ENCODE data around the gene SHROOM3. TPM values are rescaled to one million over a fixed set of nuclear protein-coding genes. Genes with fewer than 3 reads are reported as not detected.

SHROOM3 gene
- total RNA-seq, 6 donors from 2014 or later = 62.3 to 216 (median 116) TPM

GRCh38 chr4:76569225-76569624, 134.2 kb downstream of the SHROOM3 start:
- no peak for TF ChIP-seq EP300 (IDR thresholded peaks at IDR 0.05)
- no peak for TF ChIP-seq POLR2A (IDR thresholded peaks at IDR 0.05)
- Histone ChIP-seq H3K4me3 (no peak overlapping the region), H3K4me1 (peaks cover 0 to 7% (median 4%) of the 10 kb centered on the region in 4 donors), H3K36me3 (no peaks in the 10 kb centered on the region), H3K27ac (no peak overlapping the region), H3K27me3 (no peaks in the 10 kb centered on the region), H3K9me3 (no peaks in the 10 kb centered on the region)
- 76 to 83% methylated on average over 3 of the region's 3 CpGs for WGBS, 2 donors
- ATAC-seq (ENCODE audit: low FRiP score in 2 of 2) = no peak
- DNase-seq = no peak

- Histone ChIP-seq H3K36me3 (no peaks in the 10 kb centered on the region), H3K27ac (no peak overlapping the region), H3K9me3 (no peaks in the 10 kb centered on the region), H3K4me1 (peaks cover 0 to 7% (median 4%) of the 10 kb centered on the region in 4 donors), H3K27me3 (no peaks in the 10 kb centered on the region), H3K4me3 (no peak overlapping the region)
- DNase-seq (no peak), ATAC-seq (ENCODE audit: low FRiP score in 2 of 2) (peak in 1 of 2 donors; percentile 47)
- TF ChIP-seq EP300 (IDR thresholded peaks at IDR 0.05) = no peak
- TF ChIP-seq POLR2A (IDR thresholded peaks at IDR 0.05) = no peak
- no peak for TF ChIP-seq CTCF (IDR thresholded peaks at IDR 0.05)
- no peak for TF ChIP-seq POLR2AphosphoS5 (IDR thresholded peaks at IDR 0.05)
- WGBS, 2 donors = 75 to 79% methylated on average over 4 of the region's 4 CpGs
These were observed 134.7 kb downstream of the SHROOM3 start for GRCh38 chr4:76569706-76570105.

GRCh38 chr4:76570141-76570973, 135.3 kb downstream of the SHROOM3 start:
- DNase-seq (no peak), ATAC-seq (ENCODE audit: low FRiP score in 2 of 2) (peak in 1 of 2 donors; percentile 53)
- no peak overlapping the region for H3K4me3 ChIP-seq
- no peaks in the 10 kb centered on the region for H3K9me3 ChIP-seq
- TF ChIP-seq POLR2A (IDR thresholded peaks at IDR 0.05) (no peak), EP300 (IDR thresholded peaks at IDR 0.05) (no peak), CTCF (IDR thresholded peaks at IDR 0.05) (no peak), POLR2AphosphoS5 (IDR thresholded peaks at IDR 0.05) (no peak)
- no peaks in the 10 kb centered on the region for H3K27me3 ChIP-seq
- H3K36me3 ChIP-seq = no peaks in the 10 kb centered on the region
- H3K27ac ChIP-seq = no peak overlapping the region
- 67 to 68% methylated on average over 10 of the region's 10 CpGs for WGBS, 2 donors
- H3K4me1 ChIP-seq = peaks cover 0 to 7% (median 4%) of the 10 kb centered on the region in 4 donors

- H3K4me1 ChIP-seq = peaks cover 0 to 7% (median 4%) of the 10 kb centered on the region in 4 donors
- H3K27me3 ChIP-seq = no peaks in the 10 kb centered on the region
- no peaks in the 10 kb centered on the region for H3K36me3 ChIP-seq
- ATAC-seq (ENCODE audit: low FRiP score in 2 of 2) = no peak
- H3K4me3 ChIP-seq = no peak overlapping the region
- H3K9me3 ChIP-seq = no peaks in the 10 kb centered on the region
- 48 to 53% methylated on average over 3 of the region's 3 CpGs for WGBS, 2 donors
- TF ChIP-seq EP300 (IDR thresholded peaks at IDR 0.05) (no peak), POLR2A (IDR thresholded peaks at IDR 0.05) (no peak), CTCF (IDR thresholded peaks at IDR 0.05) (no peak), POLR2AphosphoS5 (IDR thresholded peaks at IDR 0.05) (no peak)
- H3K27ac ChIP-seq = no peak overlapping the region
- no peak for DNase-seq
These were observed 136.2 kb downstream of the SHROOM3 start for GRCh38 chr4:76571274-76571673.

- Histone ChIP-seq H3K27me3 (no peaks in the 10 kb centered on the region), H3K9me3 (no peaks in the 10 kb centered on the region), H3K27ac (no peak overlapping the region), H3K4me3 (no peak overlapping the region), H3K4me1 (peaks cover 0 to 7% (median 4%) of the 10 kb centered on the region in 4 donors), H3K36me3 (no peaks in the 10 kb centered on the region)
- ATAC-seq (ENCODE audit: low FRiP score in 2 of 2) (no peak), DNase-seq (no peak)
- no peak for TF ChIP-seq POLR2A (IDR thresholded peaks at IDR 0.05)
- no peak for TF ChIP-seq POLR2AphosphoS5 (IDR thresholded peaks at IDR 0.05)
- no peak for TF ChIP-seq EP300 (IDR thresholded peaks at IDR 0.05)
- no peak for TF ChIP-seq CTCF (IDR thresholded peaks at IDR 0.05)
- WGBS, 2 donors = 85 to 90% methylated on average over 2 of the region's 2 CpGs
These were observed 137.2 kb downstream of the SHROOM3 start for GRCh38 chr4:76572224-76572623.
